Measurements from ENCODE around the gene TOR4A.
A peak's percentile ranks its signal among the peaks of the same experiment; 100 is the strongest.

The TOR4A gene

GRCh38 chr9:137277329-137278041, at the start of gene TOR4A:
Gene TOR4A, plus strand, starts transcription at chr9:137277726. Its CDS starts 964 bp downstream, at chr9:137278690.
- no peak for DNase-seq

DNA sequence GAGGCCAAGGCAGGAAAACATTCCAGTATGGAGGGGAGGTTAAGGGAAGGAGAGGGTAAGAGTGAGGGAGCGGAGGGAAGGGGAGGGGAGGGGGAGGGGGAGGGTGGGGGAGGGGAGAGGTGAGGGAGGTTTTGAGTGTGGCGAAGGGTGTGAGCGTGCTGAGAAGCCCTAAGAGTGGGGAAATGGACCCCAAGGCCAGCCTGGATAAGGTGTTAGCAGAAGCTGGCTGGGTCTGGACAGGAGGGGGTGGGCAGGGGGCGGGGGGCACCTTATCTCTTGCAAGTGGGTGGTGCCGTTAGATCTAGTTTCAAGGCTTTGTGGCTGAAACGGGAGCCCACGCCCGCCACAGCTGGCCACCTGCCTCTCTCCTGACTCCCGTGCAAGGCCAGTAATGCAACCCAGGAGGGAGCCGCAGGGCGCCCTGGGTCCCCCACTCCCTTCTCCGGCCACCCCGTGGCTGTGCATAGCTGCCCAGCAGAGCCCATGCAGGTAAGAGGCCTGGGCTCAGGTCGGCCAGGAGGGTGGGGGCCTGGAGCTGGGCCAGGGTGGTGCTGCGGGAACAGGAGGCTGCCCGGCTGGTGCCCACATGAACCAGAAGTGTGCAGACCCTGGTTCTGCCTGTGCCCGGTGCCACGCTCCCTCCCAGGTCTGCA, 49.5 kb upstream of the TOR4A start:
- DNase-seq: no peak

DNA sequence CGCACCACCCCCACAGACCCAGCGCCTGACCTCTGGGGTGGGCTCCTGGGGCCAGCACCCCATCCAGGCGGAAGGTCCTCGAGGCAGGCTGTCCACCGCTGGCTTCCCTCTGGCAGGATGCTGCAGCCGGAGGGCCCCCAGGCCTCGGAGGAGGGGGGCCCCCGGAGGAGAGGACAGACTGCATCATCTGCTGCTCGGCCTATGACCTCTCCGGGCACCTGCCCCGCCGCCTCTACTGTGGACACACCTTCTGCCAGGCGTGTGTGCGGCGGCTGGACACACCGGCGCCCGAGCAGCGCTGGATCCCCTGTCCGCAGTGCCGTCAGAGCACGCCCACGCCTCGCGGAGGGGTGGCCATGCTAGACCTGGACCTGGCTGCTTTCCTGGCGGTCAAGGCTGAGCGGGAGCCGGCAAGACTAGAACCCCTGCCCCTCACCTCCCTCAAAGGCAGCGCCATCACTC, 49.0 kb upstream of the TOR4A start:
- DNase-seq: no peak

- no peak for DNase-seq
Observed at GRCh38 chr9:137228968-137229896, 48.3 kb upstream of the TOR4A start.

- no peak for DNase-seq
Observed at GRCh38 chr9:137229903-137230704, 47.4 kb upstream of the TOR4A start.

- DNase-seq: no peak
Observed at GRCh38 chr9:137230705-137231371, 46.7 kb upstream of the TOR4A start, which contains the start of gene SLC34A3. Gene SLC34A3, plus strand, starts transcription at chr9:137230901. Its CDS starts 802 bp downstream, at chr9:137231703.

DNA sequence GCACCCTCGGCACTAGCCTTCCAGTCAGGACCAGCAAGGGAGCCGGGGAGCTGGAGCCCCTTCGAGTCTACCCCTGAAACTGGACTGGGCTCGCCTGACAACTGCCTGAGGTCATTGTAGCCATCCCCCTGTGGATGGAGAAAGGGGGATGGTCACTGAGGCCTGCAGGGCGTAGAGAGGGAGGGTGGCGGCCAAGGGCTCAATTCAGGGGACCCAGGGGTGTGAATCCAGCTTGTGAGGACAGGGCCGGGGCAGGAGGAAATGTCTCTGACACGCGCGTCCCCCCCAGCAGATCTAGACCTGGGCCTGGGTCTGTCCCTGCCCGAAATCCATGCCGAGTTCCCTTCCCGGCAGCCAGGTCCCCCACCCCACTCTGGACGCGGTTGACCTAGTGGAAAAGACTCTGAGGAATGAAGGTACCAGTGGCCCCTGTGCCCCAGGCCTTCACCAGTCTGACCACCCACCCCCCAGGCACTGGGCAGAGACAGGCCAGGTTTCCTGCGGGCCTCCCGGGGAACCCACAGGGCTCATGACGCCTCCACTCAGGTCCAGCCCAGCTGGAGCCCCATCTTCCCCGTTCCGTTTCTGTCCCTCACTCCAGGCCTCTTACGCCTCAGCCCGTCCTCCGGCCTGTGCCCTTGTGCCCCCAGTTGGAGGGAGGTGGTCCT, 46.0 kb upstream of the TOR4A start:
- no peak for DNase-seq

DNA sequence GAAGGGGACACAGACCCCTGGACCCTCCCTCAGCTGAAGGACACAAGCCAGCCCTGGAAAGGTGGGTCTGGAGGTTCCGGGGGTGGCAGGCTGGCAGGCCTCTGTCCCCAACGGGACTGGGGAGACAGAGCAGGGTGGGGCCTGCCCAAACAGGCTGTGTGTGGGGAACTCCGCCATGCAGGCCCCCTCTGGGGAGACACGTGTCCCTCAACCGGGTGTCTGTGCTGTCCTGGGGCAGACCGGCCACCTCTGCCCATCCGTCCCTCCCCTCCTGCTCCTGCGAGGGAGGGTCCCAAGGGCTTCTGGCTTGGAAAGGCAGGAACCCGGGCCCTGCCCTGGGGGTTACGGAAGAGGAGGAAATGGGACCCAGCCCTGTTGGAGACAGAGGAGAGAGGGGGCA, 45.4 kb upstream of the TOR4A start:
- no peak for DNase-seq

- DNase-seq: no peak
Observed at GRCh38 chr9:137232510-137232909, 45.0 kb upstream of the TOR4A start.

DNA sequence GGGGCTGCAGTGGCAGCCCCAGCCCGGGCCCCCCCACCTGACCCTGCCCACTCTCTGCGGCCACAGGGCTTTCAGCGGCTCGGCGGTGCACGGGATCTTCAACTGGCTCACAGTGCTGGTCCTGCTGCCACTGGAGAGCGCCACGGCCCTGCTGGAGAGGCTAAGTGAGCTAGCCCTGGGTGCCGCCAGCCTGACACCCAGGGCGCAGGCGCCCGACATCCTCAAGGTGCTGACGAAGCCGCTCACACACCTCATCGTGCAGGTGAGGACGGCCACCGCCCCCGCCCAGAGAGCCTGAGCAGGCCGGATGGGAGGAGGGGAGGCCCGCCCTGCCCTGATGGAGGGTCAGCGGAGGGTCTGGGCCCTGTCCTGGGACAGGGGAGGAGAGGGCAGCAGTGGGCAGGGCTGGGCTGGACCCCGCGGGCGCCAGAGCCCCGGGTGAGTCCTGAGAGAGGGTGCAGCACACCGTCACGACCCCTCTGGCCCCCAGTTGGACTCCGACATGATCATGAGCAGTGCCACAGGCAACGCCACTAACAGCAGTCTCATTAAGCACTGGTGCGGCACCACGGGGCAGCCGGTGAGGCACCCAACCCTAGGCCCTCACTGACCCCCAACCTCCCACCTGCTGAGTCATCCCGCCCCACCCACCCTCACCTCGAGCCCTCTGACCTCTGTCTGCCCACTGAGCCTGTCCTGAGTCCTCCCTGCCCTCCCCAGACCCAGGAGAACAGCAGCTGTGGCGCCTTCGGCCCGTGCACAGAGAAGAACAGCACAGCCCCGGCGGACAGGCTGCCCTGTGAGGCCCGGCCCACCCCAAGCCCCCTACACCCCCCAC, 44.2 kb upstream of the TOR4A start:
- DNase-seq: no peak

DNA sequence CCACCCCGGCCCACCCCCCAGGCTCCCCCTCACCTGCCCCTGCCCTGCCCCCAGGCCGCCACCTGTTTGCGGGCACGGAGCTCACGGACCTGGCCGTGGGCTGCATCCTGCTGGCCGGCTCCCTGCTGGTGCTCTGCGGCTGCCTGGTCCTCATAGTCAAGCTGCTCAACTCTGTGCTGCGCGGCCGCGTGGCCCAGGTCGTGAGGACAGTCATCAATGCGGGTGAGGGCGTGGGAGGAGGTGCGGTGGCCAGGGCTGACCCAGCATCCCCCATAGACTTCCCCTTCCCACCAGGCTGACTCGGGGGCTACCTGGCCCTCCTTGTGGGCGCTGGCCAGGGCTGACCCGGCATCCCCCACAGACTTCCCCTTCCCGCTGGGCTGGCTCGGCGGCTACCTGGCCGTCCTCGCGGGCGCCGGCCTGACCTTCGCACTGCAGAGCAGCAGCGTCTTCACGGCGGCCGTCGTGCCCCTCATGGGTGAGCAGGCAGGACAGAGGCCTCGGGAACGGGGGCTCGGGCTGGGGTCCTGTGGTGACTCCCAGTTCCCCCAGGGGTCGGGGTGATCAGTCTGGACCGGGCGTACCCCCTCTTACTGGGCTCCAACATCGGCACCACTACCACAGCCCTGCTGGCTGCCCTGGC, 43.4 kb upstream of the TOR4A start:
- DNase-seq: no peak

DNA sequence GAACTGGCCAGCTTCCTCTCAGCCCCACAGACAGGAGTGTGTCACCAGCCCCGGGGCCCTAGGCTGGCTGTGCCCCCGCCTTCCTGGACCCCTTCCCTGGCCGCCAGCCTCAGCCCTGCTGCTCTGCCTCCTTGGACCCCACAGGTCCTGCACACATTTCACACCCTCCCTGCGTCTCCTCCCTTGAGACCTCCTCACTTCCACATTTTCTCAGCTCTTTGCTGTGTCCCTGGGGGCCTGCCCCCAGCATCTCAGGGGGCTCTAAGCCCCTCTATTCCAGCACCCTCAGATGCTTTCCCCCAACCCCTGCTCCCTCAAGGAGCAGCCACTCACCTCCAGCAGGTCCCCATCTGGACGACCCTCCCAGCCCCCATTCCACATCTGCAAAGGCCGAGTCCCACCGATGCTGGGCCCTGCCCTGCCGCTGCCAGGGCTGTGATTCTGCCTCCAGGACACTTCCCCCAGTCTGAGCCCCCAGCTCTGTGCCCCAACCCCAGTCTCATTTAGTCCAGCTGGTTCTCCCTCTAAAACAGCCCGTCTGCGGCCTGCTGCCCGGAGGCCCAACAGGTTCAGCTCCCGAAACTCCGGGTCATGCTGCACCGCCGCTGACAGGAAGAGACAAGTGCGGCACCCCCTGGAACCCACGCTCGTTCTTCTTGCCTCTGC, 42.6 kb upstream of the TOR4A start:
- DNase-seq: no peak

DNA sequence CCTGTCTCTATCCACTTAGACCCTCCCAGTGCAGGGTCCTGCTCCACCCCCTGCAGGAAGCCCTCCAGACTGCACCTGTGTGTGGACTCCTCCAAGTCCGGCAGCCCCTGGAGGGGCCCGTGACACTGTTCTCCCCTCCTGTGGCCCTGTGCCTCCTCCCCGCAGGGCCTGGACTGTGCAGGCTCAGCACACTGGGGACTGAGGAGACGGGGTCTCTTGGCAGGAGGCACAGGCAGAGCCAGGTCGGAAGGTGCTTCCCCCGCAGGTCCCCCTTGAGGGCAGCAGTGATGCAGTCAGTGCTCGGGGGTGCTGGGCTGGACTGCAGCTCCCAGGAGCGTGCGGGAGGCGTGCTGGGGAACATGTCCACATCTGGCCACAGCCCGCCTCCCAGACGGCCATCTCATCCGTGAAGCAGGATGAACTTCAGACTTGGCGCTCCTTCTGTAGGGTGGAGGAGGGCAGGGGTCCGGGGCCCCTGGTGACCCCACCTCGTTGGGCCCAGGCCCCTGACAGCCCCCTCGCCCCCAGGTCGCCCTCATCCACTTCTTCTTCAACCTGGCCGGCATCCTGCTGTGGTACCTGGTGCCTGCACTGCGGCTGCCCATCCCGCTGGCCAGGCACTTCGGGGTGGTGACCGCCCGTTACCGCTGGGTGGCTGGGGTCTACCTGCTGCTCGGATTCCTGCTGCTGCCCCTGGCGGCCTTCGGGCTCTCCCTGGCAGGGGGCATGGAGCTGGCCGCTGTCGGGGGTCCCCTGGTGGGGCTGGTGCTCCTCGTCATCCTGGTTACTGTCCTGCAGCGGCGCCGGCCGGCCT, 41.9 kb upstream of the TOR4A start:
- DNase-seq: no peak

DNA sequence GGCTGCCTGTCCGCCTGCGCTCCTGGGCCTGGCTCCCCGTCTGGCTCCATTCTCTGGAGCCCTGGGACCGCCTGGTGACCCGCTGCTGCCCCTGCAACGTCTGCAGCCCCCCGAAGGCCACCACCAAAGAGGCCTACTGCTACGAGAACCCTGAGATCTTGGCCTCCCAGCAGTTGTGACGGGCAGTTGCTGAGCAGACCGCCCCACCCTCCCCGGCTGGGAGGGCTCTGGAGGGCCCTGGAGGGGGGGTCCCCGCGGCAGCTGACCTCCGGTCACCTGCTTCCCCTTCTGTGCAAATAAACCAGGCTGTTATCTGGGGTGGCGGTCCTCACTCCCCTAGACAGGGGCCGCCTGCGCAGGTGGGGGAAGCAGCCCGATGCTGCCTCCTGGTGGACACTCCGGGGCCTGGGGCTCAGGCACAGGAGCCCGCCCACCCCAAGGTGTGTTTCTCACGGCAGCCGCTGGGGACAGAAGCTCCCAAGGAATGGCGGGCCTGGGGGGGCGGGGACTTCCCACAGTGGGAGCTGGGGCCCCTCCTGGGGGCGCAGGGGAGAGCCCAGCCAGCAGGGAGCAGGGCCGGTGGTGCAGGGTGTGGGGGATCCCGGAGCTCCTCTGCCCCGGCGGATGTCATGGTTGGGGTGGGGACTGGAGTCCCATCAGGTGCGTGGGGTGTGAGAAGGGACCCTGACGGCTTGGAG, 41.1 kb upstream of the TOR4A start:
- peak; percentile 73 for DNase-seq

DNA sequence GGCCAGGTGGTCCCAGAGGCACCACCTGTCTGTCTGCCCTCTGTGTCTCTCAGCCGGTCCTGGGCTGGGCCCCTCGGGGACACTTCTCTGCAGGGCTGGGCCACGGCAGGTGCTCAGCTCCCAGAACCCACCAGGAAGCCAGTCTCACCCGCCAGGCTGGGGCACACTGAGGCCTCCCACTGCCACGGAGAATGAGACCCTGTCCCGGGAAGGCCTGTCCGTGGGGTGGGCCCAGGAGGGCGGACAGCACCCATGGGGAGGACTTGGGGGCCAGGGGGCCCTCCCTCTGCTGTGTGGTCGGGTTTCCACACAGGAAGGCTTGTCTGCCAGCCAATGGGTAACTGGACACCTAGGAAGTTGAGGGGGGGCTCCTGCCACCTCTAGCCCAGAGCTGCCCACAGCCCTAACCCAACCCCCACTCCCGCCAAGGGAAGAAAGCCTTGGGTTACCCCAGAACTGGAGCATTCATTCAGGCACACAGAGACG, 40.5 kb upstream of the TOR4A start:
- no peak for DNase-seq

DNA sequence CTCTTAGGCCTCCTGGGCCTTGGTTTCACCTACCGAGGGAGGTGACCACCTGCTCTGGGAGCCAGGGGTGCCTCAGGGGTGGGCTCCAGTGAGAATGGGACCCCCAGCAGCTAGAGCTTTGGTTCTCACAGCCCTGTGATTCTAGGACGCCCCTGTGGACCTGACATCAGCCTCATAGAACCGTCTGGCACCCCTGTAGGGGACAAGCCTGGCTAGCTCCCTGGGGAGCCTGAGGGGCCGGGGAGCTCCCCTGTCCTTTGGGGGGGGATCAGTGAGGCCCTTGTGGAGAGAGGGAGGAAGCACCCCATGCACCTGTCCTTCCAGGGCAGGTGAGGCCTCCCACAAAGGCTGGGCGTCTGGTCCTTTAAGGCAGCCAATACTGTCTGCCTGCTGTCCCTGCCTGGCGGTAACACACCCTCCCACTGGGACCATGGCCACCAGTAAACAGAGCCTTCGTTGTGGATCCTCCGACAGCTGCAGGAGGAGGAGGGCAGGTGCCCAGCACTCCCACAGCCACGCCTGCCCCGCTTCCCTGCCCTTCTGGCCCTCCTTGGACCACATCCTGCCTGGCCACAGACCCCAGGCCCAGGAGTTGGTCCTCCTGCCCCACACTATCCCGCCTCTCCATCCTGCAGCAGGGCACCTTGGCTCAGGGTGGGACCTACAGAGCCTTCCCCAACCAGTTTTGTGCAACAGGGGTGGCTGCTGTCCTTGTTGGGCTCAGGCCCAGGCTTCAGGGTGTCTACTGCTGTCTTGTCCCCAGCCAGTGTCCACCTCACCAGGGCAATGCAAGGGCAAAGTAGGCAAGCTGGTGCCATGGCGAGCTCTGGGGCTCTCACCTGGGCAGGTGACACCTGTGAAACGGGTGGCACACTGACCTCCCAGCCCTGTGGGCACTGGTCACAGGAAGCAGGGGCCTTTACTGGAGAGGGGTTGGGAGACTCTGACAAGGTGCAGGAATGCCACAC, 39.5 kb upstream of the TOR4A start:
- DNase-seq: no peak
